Body of pancreas (tissue), 4 donors: Measurements from ENCODE around the gene EGR4.

Experiments used
- CTCF ChIP-seq, 7 experiments: fragments of 450-650 bp in 4 of 7; fragments of 200-600 bp in 3 of 7; sonication (generic) in 3 of 7; IDR thresholded peaks; one replicate each; pipeline ENCODE4 v1.5.1; 2016 to 2019; ENCODE audit warnings: antibody characterized with exemption in 7 of 7
- POLR2A ChIP-seq, 3 donors: fragments of 450-650 bp; IDR thresholded peaks; one replicate each; pipeline ENCODE4 v1.6.1; 2016; ENCODE audit warnings: antibody characterized with exemption in 3 of 3, mild to moderate bottlenecking in 2 of 3

- TF ChIP-seq CTCF (IDR thresholded peaks at IDR 0.05) = peak in 6 of 7 experiments; percentile 22 to 59 (median 47)
- TF ChIP-seq POLR2A (IDR thresholded peaks at IDR 0.05) = no peak
Measured at GRCh38 chr2:73260338-73260984, 32.9 kb downstream of the EGR4 start.
